Measurements from ENCODE around the gene MRPL39.

MRPL39 gene

GRCh38 chr21:25536752-25537151, 70.5 kb downstream of the MRPL39 start:
- DNase-seq (ENCODE audit: low read depth in 2 of 2), result no peak

- DNase-seq (ENCODE audit: low read depth in 2 of 2), result no peak
These were observed 71.4 kb downstream of the MRPL39 start for GRCh38 chr21:25535849-25536248.
